NB4 (cell line): ENCODE data around the gene TMEM221.

ENCODE experiments used
- MAX ChIP-seq: IDR thresholded peaks from 2 replicates; pipeline ENCODE4 v1.6.1; 2011; ENCODE audit warnings: low read depth, low read length
- MYC ChIP-seq: IDR thresholded peaks from 2 replicates; pipeline ENCODE4 v1.6.1; 2011; ENCODE audit warnings: low read depth, low read length
- POLR2A ChIP-seq: IDR thresholded peaks from 2 replicates; pipeline ENCODE4 v1.6.1; 2011; ENCODE audit warnings: mild to moderate bottlenecking; ENCODE audit not compliant: insufficient read length; ENCODE audit errors: extremely low read depth
- TF ChIP-seq, protein P1 (sequence below): IDR thresholded peaks from one replicate; pipeline ENCODE4 v1.5.1; 2012; ENCODE audit warnings: low read depth, low read length

- TF ChIP-seq MYC (no peak), MAX (no peak), POLR2A (no peak)
- TF ChIP-seq, protein P1, sequence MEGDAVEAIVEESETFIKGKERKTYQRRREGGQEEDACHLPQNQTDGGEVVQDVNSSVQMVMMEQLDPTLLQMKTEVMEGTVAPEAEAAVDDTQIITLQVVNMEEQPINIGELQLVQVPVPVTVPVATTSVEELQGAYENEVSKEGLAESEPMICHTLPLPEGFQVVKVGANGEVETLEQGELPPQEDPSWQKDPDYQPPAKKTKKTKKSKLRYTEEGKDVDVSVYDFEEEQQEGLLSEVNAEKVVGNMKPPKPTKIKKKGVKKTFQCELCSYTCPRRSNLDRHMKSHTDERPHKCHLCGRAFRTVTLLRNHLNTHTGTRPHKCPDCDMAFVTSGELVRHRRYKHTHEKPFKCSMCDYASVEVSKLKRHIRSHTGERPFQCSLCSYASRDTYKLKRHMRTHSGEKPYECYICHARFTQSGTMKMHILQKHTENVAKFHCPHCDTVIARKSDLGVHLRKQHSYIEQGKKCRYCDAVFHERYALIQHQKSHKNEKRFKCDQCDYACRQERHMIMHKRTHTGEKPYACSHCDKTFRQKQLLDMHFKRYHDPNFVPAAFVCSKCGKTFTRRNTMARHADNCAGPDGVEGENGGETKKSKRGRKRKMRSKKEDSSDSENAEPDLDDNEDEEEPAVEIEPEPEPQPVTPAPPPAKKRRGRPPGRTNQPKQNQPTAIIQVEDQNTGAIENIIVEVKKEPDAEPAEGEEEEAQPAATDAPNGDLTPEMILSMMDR = no peak
Measured at GRCh38 chr19:17436094-17436873, 12.2 kb downstream of the TMEM221 start.
